ENCODE data around the gene FAHD2B. TPM values are rescaled to one million over a fixed set of nuclear protein-coding genes. Genes with fewer than 3 reads are reported as not detected.

The FAHD2B gene
- 7.5 and 11.3 TPM in 2 replicates for total RNA-seq

DNA sequence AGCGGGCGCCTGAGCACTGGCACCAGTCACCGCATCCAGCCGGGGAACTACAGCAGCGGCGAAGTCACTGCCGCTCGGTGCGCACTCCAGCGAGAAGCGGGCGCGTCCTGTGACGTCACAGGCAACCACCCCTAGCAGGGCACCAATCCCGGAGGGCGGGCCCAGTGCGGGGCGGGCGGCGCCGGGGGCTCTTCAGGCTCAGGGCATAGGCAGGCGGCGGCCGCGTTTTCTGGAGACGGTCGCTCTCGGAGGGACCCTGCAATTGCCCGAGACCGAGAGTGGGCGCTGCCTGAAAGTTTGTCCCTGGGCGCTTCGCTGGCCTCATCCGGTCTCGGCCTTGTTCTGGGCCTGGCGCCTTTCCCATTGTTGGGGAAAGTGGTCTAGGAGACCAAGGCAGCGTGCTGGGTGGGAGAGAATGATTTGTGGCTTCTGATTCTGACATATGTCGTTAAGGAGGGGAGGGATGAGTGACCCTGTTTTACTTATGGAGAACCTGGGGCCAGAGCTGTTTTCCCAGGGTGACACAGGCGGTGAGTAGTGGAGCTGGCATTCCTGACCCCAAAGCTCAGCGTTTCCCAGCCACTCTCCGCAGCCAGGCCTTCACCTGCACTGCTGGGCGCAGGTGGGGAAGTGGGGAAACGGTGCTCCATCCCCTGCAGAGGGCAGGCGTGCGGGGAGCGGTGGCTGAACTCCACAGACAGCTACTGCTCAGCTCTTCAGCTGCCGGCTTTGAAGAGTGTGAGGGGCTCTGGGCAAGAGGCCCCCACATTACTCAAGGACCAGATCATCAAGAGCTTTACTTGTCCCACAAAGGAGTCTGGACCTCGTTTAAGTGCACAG is at the start of gene FAHD2B:
Gene FAHD2B (minus strand): TSS at position 111 of the 840 bp plus-strand sequence. CDS start 3,176 bp downstream, outside the sequence.

GRCh38 chr2:97113050-97113881 is 18.6 kb upstream of the FAHD2B start, which contains the start of gene ANKRD36:
TSS of gene ANKRD36 (plus strand) at chr2:97113153. CDS start at chr2:97113740, 587 bp downstream.

Other genes starting within 250 kb of the FAHD2B start
- 4.1 and 5.1 TPM in 2 replicates for gene ANKRD39, start 236.9 kb downstream of the FAHD2B start, total RNA-seq
- gene SEMA4C, start 224.8 kb downstream of the FAHD2B start, total RNA-seq, result 9.6 and 17.8 TPM in 2 replicates
- gene FAM178B, start 108.3 kb downstream of the FAHD2B start, total RNA-seq, result not detected in 2 replicates
- gene ANKRD36, start 18.3 kb upstream of the FAHD2B start, total RNA-seq, result 7.2 and 11.3 TPM in 2 replicates